Coronary artery (tissue), 2 donors: ENCODE measurements around the gene COL5A3.

Experiments
- DNase-seq: peaks from one replicate; pipeline ENCODE4 v3.0.0-alpha.2; 2017; ENCODE audit warnings: low spot score
- H3K27ac ChIP-seq, 2 donors: fragments of 200-600 bp; sonication (generic); one replicate each; pipeline ENCODE4 v1.5.1; 2016 to 2019
- H3K4me3 ChIP-seq: fragments of 200-600 bp; sonication (generic); 2 replicates; pipeline ENCODE4 v1.5.1; 2016; ENCODE audit warnings: mild to moderate bottlenecking, moderate library complexity
- CTCF ChIP-seq: fragments of 200-600 bp; sonication (generic); IDR thresholded peaks from one replicate; pipeline ENCODE4 v1.5.1; 2019; ENCODE audit warnings: antibody characterized with exemption

Gene COL5A3

GRCh38 chr19:9995999-9996398 is 14.3 kb downstream of the COL5A3 start:
- no peak for TF ChIP-seq CTCF
- no peak overlapping the region for H3K4me3 ChIP-seq
- DNase-seq: no peak
- H3K27ac ChIP-seq: no peak overlapping the region

- no peak for TF ChIP-seq CTCF
- Histone ChIP-seq H3K4me3 (no peak overlapping the region), H3K27ac (no peak overlapping the region)
- DNase-seq: no peak
Measured at GRCh38 chr19:9995084-9995483, 15.2 kb downstream of the COL5A3 start.

- H3K27ac ChIP-seq: no peak overlapping the region
- no peak for DNase-seq
- TF ChIP-seq CTCF: no peak
Measured at GRCh38 chr19:9991425-9992191, 18.7 kb downstream of the COL5A3 start.

GRCh38 chr19:9989504-9989903 is 20.8 kb downstream of the COL5A3 start:
- Histone ChIP-seq H3K27ac (no peak overlapping the region), H3K4me3 (no peak overlapping the region)
- no peak for TF ChIP-seq CTCF
- DNase-seq: no peak

More at GRCh38 chr19:9991425-9992191, 18.7 kb downstream of the COL5A3 start:
- H3K4me3 ChIP-seq: no peak overlapping the region

GRCh38 chr19:9986787-9987281 is 23.5 kb downstream of the COL5A3 start:
- no peak for DNase-seq
- H3K4me3 ChIP-seq: no peak overlapping the region
- TF ChIP-seq CTCF: no peak
- peak overlapping the region in 1 of 2 donors; percentile 56 for H3K27ac ChIP-seq

- no peak for DNase-seq
- H3K27ac ChIP-seq: no peak overlapping the region
- H3K4me3 ChIP-seq: no peak overlapping the region
- TF ChIP-seq CTCF: no peak
Measured at GRCh38 chr19:9981406-9982260, 28.7 kb downstream of the COL5A3 start.
